ENCODE data around the gene P2RY12. TPM values are rescaled to one million over a fixed set of nuclear protein-coding genes. Genes with fewer than 3 reads are reported as not detected.

The P2RY12 gene
- total and polyA plus RNA-seq, 2 of the 4 experiments (the other 2 are of a cell fraction) = not detected

GRCh38 chr3:151293127-151293526 lies 91.4 kb downstream of the P2RY12 start:
- Histone ChIP-seq H3K27ac (ENCODE audit: insufficient read depth, low read length) (no peak overlapping the region), H2BK15ac (ENCODE audit: low read depth, low read length) (0 out of 3 replicates have a peak overlapping the region, but pooled peaks have one; percentile 28), H3K4me3 (ENCODE audit: insufficient read depth, low read depth, low read length) (no peak overlapping the region), H3K79me1 (ENCODE audit: low read depth in 1 of 2, low read length in 2 of 2) (no peaks in the 10 kb centered on the region), H2AK5ac (ENCODE audit: low read depth, low read length) (peak overlapping the region; percentile 51; the same call in 1 of the 2 replicates), H3K4me2 (ENCODE audit: low read depth, low read length) (no peak overlapping the region), H3K56ac (ENCODE audit: extremely low read depth, insufficient read depth, low read length) (no peak overlapping the region), H2AK9ac (replicated peaks; ENCODE audit: low read depth, low read length, poor library complexity) (no peak overlapping the region), H2BK120ac (ENCODE audit: low read depth, low read length) (no peak overlapping the region), H3K9me1 (ENCODE audit: insufficient read depth, low read length) (no peaks in the 10 kb centered on the region), H3K18ac (ENCODE audit: low read depth, low read length) (peak overlapping the region; percentile 76; the same call in 1 of the 2 replicates), H3K4me1 (ENCODE audit: control insufficient read depth, insufficient read depth, low read length) (no peaks in the 10 kb centered on the region), H3K9me3 (ENCODE audit: control insufficient read depth, insufficient read depth, low read length) (no peaks in the 10 kb centered on the region), H4K20me1 (ENCODE audit: insufficient read depth, low read length) (no peaks in the 10 kb centered on the region), H4K8ac (ENCODE audit: low read depth in 2 of 2, low read length in 2 of 2) (no peak overlapping the region; a peak in 1 of 4 replicates), H2AFZ (replicated peaks; ENCODE audit: low read length, poor library complexity) (peak overlapping the region; percentile 36), H3K23ac (ENCODE audit: low read depth, low read length) (no peak overlapping the region), H3K9ac (ENCODE audit: low read depth, low read length) (no peak overlapping the region), H3K27me3 (ENCODE audit: control insufficient read depth, insufficient read depth, low read length) (no peaks in the 10 kb centered on the region), H4K91ac (ENCODE audit: insufficient read depth, low read depth, low read length) (no peak overlapping the region), H2BK20ac (ENCODE audit: low read depth, low read length) (no peak overlapping the region), H3K4ac (ENCODE audit: low read depth, low read length) (no peak overlapping the region), H2BK5ac (ENCODE audit: low read depth, low read length, poor library complexity, severe bottlenecking) (no peak overlapping the region), H3K36me3 (ENCODE audit: control insufficient read depth, insufficient read depth, low read length) (no peaks in the 10 kb centered on the region), H4K5ac (ENCODE audit: low read depth, low read length) (no peak overlapping the region), H3K14ac (replicated peaks; ENCODE audit: low read depth, low read length) (no peak overlapping the region)
- DNase-seq (no peak), ATAC-seq (ENCODE audit: low read depth) (no peak)
- in situ Hi-C loops (cut with MboI; ENCODE audit: low sequenced_read_pairs) (loop anchor here (5.0 to 10.0 kb wide), 2 partner anchors 542 to 624 kb away; no protein-coding TSS in a partner anchor), dilution Hi-C loops (cut with HindIII; ENCODE audit: low sequenced_read_pairs, unreplicated experiment) (no loop called here), intact Hi-C loops (cut with micrococcal nuclease) (loop anchor here (10.0 kb wide), 1 partner anchor 172 kb away; the partner anchor contains the start of gene IGSF10)
- TF ChIP-seq SMC3 (IDR thresholded peaks at IDR 0.05; ENCODE audit: low read depth, low read length) = no peak
- no peak for TF ChIP-seq RFX5 (IDR thresholded peaks at IDR 0.05; ENCODE audit: low read depth, low read length)
- TF ChIP-seq, protein P1, sequence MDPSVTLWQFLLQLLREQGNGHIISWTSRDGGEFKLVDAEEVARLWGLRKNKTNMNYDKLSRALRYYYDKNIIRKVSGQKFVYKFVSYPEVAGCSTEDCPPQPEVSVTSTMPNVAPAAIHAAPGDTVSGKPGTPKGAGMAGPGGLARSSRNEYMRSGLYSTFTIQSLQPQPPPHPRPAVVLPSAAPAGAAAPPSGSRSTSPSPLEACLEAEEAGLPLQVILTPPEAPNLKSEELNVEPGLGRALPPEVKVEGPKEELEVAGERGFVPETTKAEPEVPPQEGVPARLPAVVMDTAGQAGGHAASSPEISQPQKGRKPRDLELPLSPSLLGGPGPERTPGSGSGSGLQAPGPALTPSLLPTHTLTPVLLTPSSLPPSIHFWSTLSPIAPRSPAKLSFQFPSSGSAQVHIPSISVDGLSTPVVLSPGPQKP (IDR thresholded peaks at IDR 0.05; ENCODE audit: borderline replicate concordance, low read depth, low read length) = no peak
- no peak for TF ChIP-seq BHLHE40 (IDR thresholded peaks at IDR 0.05; ENCODE audit: low read depth, low read length)
- TF ChIP-seq MAZ (IDR thresholded peaks at IDR 0.05; ENCODE audit: borderline replicate concordance, low read depth, low read length) = no peak
- TF ChIP-seq USF2 (IDR thresholded peaks at IDR 0.05; ENCODE audit: low read depth, low read length) = no peak
- no peak for TF ChIP-seq CHD1 (IDR thresholded peaks at IDR 0.05; ENCODE audit: low read depth, low read length)
- no peak for TF ChIP-seq RCOR1 (IDR thresholded peaks at IDR 0.05; ENCODE audit: insufficient replicate concordance, low read length)
- no peak for TF ChIP-seq MAFK (IDR thresholded peaks at IDR 0.05; ENCODE audit: low read depth, low read length)
- CTCF ChIA-PET = interaction anchor here (1.2 to 2.0 kb wide), 2 partner anchors 65 to 545 kb away, joined by 5 to 7 read pairs; no protein-coding TSS in a partner anchor
- BruUV-seq (replicated peaks) = no TSS peak
- no CpG with 5 or more reads among the region's 6 CpGs for WGBS, 2 experiments (ENCODE audit: extremely low coverage in 2 of 2, insufficient read length in 1 of 2)
- POLR2A ChIA-PET (ENCODE audit: unreplicated experiment) = no interaction called here
